Activated T-helper 1 cell treated with anti-CD3 and anti-CD28 coated beads, Interleukin-2, amount 50 U/mL, for 16 hours (primary cell): ENCODE data around the gene ATP10B.
"Not testable (repeated sequence)": the region's sequence is repeated elsewhere in the genome, so short reads cannot be mapped to it uniquely, and the experiment has no call there.

Source experiments
- DNase-seq, 2 donors: peaks; one replicate each; pipeline ENCODE4 v3.0.0-alpha.2; 2020; ENCODE audit warnings: low read depth in 1 of 2, low spot score in 1 of 2

ATP10B gene

DNA sequence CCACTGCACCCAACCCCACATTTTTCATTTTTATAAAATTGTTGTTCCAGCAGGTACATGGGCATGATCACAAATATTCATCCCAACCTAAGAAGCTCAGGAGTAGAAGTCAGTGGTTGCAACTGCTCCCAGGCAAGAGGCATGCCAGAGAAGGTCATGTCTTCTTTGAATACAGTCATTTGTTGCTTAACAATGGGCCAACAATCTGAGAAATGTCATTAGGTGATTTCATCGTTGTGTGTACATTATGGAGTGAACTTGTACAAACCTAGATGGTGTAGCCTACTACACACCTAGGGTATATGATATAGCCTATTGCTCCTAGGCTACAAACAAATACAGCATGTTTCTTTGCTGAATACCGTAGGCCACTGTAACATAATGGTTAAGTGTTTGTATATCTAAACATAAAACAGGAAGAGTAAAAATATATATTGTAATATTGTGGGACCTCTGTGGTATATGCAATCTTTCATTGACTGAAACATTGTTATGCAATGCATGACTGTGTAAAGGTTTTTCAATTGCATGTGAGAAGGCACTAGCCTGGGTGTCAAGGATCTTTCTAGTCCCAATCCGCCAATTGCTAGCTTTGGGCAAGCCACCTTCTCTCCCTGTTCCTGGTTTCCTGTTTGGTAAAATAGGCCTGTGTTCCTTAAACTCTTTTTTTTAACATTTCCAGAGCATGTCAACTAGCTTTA is 27.6 kb downstream of the ATP10B start:
- no peak for DNase-seq

DNA sequence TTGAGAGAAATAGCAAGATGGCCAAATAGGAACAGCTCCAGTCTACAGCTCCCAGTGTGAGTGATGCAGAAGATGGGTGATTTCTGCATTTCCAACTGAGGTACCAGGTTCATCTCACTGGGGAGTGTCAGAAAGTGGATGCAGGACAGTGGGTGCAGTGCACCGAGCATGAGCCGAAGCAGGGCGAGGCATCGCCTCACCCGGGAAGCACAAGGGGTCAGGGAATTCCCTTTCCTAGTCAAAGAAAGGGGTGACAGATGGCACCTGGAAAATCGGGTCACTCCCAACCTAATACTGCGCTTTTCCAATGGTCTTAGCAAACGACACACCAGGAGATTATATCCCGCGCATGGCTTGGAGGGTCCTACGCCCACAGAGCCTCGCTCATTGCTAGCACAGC is 39.0 kb downstream of the ATP10B start:
- not testable (repeated sequence) for DNase-seq

DNA sequence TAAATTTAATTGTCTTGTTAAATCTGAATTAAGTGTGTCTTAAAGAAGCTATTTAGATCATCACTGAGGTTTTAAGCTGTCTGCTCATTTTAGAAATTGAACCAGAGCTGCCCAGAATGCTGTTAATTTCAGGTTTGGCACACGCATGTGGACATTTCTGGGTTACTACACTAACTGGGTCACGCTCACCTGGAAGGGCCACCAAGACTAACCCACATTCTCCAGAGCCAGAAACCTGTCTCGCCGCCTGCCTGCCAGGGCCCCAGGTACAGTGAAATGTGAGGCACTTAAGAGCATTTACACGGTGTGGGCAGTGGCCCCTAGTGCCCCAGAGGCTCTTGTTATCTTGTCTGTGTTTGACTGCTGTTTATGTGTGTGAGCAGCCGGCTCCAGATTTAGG is 46.6 kb downstream of the ATP10B start:
- DNase-seq: no peak

DNA sequence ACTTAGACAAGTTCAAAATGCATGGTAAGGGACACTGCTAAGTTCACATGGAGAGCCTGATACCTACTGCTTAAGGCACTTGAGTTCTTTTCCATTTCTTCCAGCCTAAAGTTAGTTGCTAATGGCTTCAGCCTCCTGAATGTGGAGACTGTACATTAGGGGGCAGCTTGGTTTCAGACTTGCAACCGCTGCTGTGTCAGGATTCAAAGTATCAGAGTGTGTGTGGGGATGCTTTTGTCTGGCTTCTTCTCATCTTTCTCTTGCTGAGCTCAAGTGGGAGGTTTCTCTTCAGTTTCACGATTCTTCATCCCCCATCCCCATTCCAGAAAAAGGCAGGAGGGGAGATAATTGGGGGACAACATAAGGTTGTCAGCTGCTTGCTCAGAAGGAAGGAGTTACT is 49.4 kb downstream of the ATP10B start:
- no peak for DNase-seq

DNA sequence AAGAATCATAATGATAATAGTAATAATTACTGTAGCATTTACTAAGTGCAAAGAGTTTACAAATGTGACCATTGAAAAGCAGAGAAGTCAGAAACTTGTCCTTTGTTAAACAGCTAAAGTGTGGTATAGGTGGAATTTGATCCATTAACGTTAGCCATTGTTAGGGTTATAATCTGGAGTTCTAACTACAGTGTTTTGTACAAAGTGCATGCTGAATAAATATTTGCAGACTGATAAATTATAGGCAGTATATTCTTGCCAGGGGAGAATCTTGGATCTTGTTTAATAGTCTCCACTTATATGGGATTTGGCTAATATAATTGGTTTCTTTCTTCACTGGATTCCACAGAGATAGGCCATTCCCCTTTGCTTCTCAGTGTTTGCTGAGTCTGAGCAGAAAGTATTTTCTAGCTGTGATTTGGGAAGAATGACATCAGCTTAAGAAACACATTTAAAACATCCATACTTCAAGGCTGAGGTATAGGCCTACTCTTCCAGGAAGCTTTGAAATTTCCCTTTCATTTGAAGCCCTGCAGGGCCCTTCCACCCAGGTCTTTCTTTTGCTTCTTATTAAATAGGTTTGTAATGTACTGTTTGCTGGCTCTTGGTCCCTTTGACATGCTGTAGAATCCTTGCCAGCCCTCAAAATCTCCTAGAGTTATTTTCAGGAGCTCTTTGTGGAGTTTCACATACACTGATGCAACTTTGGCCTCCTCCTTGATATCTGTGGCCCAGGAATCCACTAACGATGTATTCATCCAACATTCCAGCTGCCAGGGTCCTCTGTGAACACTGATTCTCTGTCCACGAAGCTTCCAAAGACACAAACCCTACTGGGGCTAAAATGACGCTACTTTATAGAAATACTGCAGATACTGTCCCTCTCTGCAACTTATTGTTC is 51.4 kb downstream of the ATP10B start:
- DNase-seq: no peak

DNA sequence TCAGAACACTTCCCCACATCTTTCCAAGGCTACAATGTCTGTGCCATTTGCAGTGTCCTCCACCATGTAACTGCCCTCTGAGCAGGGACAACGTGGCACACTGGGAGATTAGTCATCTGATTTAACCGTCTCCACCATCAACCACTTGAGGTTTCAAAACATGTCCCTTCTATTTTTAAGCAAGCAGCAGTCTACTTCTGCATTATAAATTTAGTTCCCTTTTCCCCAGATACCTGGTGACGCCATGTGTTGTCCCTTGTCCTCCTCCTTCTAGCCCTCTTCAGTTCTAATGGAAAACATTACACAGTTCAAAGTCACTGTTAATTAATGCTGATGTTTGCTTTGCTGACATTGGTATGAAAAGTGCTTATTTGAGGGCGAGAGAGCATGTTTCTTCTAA is 52.8 kb downstream of the ATP10B start:
- no peak for DNase-seq

DNA sequence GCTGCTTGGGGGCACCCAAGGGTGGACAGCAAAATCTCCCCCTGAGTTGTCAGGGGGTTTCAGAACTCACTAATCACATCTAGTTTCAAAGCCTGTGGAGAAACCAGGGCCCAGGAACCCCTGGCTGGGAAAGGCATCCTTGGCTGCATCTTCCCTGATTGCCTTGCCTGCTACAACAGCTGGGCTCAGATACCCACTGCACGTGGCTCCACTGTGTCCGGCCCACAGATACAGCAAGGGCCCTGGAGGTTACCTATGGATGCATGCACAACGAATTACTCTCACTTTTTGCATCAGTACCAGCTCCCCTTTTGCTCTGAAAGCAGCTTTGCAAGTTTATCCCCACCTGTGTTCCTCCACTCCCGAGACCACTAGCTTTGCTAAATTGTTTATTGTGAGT is 55.0 kb downstream of the ATP10B start:
- DNase-seq: no peak

DNA sequence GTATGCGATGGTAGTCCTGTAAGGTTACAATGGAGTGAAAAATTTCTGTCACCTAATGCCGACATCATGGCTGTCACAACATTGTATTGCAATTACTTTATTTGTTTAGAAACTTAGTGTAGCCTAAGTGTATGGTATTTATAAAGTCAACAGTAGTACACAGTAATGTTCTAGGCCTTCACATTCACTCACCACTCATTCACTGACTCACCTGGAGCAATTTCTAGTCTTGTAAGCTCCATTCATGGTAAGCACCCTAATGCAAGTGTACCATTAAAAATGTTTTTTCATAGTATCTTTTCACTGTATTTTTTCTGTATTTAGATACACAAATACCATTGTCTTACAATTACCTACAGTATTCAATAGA is 58.5 kb downstream of the ATP10B start:
- no peak for DNase-seq

DNA sequence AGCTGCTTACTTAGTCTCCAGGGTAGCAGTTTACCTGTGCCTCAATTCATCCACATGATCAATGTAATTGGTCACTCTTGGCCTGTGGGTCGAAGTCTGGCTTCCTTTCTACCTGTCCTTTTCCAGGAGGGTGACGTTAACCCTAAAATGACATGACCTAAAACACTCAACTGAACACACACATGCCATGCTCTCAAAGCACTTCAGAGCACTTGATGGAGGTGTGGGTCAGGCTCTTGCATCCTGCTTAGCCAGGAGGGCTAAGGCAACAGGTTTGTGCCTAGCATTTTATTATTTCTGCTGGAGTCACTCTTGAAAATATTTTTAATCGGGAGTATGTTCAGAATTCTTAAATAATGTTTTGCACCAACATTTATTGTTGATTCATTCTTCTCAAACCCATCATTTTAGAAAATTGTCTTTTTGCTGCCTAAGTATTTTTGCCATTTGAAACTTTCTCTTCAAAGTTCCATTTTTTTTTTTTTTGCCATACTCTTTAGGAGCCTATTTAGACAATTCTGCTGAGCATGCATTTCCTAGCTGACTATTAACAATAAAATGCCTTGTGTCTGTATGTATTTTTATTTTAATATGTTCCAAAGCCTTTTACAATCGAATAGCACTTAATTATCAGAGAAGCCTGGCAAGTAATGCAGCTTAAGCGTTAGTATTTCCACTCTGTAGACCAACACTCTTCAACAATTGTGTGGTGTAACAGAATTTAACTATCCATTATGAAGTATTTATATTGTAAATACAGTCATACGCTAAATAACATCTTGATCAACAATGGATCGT is 59.1 kb downstream of the ATP10B start:
- DNase-seq: no peak

DNA sequence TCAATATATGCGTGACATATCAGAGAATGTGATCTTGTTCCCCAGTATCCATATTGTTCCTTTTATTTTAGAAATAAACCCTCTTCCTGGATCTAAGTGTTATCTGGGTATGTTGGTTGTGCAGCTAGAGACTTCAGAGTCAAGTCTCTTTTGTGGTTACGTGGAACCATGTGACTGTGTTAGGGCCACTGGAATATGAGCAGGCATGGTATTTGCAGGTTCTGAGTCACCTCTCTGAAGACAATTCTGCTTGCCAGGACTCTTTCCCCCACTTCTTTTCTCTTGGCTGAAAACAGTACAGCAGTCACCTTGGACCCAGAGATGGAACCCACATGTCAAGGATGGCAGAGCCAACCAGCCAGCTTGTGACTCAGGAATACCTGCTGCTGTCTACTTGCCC is 59.7 kb downstream of the ATP10B start:
- no peak for DNase-seq

DNA sequence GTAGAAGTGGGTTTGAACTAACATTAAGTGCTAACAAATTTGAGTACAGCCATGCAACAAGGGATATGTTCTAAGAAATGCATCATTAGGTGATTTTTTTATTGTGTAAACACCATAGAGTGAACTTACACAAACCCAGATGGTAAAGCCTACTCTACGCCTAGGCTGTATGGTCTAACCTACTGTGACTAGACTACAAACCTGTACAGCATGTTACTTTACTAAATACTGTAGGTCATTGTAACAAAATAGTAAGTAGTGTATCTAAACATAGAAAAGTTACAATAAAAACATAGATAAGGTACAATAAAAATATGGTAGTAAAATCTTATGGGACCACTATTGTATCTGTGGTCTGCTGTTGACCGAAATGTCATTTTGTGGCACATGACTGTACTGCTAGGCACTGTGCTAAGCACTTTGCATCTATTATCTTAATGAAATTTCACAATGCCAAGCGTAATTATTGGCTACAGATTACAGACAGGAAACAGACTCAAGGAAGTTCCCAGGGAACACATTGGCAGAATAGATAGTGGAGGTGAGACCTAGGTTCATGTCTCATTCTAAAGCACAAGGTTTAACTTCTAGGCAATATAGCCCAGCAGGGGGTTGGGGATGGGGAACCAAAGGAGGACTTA is 62.7 kb downstream of the ATP10B start:
- DNase-seq: no peak

DNA sequence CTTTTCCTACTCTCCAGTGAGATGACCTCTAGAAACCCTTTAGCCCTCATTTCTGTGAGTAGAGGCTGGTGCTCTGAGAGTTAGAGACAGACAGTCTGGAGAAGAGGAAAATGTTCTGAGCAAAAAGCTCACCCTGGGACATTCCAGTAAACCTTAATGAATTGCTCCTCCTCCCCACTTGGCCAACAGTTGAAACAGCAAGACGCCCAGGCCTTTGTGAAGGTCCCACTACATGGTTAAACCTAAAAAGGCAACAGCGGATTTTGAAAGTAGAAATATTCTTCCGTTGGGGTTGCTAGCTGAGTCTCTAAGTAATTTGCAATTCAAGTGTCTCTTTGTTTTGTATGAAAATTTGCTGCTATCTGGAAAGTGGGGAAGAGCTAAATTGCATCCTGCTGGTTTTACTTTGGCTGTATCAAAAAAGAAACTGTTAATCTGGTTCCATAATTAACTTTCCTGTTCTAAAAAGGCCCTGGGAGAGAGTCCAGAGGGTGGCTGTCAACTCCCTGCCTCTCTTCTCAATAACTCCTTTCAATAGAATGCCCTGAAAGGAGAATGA is 63.8 kb downstream of the ATP10B start:
- DNase-seq: no peak

DNA sequence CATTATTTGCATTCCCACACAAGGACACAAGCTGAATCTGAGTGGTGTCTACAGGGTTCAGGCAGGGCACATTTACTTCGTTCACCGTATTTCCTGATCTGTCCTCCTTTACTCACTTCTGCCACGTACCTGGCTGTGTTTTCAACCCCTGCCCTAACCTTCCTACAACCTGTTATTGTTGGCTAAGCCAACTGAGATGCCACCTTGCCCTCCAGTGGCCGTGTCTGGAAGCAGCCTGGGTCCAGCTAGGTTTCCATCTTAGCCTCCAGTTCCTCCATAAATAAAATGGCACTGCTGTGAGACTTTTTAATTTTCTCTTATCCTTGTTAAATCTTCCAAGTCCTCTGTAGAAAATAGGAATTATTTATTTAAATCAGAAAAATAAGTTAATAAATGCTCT is 64.8 kb downstream of the ATP10B start:
- DNase-seq: no peak

DNA sequence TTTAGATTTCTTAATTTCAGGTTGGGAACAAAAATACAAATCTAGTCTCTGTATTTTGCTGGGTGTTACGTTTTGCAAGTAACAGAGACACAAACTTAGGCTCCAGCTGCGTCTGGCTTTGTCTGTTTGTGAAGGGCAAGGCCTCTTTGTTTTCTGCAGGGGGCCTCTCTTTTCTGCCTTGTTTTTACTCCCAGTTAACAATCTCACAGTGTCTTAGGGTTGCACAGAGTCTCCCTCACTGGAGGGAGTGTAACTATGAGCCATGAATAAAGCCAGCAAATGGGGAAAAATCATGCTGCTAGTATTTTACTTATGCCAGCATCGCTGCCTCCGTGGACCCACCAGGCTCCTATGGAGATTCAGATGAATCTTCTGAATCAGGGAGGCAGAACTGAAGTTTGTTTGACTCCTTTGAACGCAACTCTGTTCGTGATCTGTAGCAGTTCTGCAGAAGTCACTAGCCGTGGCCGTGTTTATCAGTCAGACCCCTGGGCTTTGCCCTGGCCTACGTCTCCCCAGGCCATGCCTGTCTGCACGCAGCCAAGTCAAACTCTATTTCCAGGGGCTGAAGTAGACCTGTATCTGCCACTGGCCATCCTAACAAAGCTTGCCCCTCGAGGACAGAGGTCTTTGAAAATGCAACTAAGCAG is 77.2 kb downstream of the ATP10B start:
- DNase-seq: no peak

DNA sequence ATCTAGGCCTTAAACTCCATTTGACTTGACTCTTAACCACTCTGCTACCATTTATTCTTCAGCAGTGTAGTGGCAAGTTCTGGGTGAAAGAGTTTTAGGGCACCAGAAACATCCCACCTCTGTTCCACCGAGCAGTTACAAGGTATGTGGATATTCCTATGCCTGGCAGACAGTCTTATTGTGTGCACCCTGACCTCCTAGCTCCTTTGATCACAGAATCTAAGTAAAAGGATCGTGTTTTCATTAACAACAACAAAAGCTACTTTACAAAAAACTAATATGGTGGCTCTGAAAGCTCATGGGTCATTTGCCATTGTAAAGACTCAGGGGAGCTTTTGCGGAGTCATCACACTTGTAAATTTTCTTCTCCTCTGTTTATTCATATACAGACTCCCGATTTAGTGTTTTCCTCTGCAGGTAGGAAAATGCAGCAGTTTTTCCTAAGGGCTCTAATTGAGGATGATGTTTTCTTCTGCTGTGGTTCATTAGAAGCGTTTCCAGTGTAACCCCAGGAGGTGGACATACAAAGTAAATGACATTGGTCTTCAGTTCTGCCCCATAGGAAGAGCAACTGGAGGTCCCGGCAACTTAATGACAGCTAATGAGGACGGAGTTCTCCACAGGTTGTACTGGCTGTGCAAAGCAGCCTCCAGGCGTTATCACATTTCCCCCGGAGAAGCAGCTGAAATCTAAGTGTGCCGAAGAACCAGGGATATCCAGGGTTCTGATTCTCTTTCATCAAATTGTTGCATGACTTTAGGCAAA is 78.2 kb downstream of the ATP10B start:
- DNase-seq: no peak

DNA sequence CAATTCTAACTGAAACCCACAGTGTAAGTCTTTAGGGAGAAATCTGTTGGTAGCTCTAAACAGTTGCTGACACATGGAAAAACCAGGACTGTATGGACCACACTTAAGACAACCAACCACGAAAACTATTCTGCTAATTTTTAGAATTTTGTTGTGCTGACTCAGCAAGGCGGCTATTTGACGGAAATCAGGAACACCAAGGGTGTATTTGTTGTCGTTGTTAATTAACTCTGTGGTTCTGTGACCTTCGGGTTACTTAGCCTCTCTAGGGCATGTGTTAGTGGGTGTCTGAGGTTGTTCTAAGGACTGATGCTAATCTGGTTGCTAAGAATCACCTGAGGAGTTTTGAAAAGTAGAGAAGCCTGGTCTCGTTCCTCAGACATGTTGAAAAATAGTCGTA is 79.2 kb downstream of the ATP10B start:
- no peak for DNase-seq

DNA sequence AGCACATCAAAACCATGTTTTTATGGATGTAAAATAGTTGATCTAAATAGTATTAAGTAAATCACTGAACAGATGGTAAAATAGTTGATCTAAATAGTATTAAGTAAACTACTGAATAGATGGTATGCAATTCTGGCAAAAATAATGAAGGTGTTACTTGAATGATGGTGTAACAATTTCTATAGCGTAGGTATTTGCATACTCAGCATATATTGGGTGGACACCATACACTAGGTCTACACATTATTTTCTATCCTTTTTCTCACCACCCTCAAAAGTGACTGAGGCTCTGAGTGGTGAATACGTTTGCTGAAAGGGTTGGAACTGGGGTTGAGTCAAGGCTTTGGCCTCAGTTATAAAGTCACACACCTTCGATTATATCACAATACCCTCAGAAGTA is 81.3 kb downstream of the ATP10B start:
- DNase-seq: no peak

DNA sequence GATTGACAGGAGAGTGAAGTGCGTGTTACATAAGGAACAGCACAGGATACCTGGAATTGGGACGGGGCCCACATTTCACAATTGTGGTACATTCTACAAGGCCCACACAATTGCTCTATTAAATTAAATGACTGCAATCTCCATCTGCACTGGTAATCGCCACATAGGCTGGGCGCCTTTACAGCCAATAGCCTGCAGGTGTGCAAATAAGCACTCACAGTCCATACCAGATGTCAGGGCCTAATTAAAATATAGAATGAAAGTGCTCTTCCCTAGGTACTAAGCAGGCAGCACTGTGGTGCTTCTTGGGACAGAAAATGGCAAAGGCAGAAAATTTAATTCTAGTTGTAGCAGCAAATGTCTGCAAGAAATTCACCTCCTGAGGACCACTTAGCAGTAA is 82.7 kb downstream of the ATP10B start:
- no peak for DNase-seq

DNA sequence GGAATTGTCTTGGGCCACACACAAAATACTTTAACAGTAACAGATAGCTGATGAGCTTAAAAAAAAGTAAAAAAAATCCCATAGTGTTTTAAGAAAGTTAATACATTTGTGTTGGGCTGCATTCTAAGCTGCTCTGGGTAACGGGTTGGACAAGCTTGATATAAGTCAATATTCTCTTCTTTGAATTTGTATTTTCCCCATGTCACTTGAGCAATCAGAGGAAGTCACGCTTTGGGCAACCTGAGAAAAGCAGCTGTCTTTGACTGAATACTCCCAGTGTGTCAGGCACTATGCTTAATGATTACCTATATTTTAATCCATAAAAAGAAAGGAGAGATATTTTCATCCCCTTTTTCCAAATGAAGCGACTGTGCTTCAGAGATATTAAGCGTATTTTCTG is 84.9 kb downstream of the ATP10B start:
- no peak for DNase-seq

DNA sequence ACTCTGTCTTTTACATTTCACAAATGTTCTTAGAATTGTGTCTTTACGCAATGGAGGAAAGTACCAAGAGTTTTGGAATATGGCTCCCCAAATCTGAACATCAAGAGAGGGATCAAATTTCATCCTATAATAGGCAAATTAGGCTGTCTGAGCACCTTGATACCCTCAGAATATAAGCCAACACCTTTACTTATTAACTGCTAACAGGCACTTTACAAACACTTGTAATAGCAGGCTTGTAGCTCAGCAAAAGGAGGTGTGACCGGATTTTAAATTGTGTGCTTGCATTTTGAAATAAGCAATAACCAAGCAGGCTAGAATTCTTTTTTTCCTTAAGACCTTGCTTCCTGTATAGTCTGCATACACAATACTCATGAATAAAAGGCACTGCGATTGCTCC is 92.0 kb downstream of the ATP10B start:
- DNase-seq: no peak
